ENCODE data around the gene LTB.

Gene LTB

DNA sequence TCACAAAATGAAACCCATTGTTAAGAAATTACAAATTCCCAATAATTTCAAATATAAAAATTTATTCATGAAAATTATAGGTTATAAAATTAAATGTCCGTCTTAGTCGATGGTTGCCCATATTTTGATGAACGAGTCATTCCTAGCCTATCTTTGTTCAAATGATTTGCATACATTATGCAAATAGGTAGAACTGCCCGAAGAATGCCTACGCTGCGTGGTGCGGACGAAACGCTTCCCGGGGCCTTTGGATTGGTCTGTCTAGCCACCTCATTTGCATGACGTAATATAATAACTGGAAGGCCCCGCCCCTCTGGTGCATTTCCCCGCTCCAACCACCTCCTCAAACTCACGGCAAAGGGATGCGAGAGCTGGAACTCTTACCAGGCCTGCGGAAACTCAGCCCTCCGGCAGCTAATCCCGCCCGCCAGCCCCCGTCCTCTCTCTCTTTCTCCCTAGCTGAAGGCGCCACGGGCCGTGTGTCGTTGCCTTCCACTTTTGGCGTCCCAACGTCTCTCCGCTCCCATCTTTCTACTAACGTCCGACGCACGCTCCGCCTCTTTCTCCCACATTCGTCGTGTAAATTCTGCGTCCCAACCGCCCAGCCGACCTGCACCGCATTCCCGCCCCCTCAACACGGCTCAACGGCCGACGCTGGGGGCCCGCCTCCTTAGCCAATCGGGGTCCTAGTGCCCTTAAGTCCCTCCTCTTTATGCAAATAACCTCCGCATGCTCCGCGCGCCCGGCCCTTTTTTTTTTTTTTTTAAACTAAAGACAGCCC, 37.8 kb upstream of the LTB start:
- CTCF ChIA-PET = interaction anchor here (0.7 to 0.9 kb wide), 2 partner anchors 21 to 187 kb away, joined by 3 to 4 read pairs; partner anchors contain the start of gene LSM2
- peak overlapping the region; percentile 99 for H3K27ac ChIP-seq
- DNase-seq (ENCODE audit: low spot score) = peak; percentile 99
- TF ChIP-seq, protein P1, sequence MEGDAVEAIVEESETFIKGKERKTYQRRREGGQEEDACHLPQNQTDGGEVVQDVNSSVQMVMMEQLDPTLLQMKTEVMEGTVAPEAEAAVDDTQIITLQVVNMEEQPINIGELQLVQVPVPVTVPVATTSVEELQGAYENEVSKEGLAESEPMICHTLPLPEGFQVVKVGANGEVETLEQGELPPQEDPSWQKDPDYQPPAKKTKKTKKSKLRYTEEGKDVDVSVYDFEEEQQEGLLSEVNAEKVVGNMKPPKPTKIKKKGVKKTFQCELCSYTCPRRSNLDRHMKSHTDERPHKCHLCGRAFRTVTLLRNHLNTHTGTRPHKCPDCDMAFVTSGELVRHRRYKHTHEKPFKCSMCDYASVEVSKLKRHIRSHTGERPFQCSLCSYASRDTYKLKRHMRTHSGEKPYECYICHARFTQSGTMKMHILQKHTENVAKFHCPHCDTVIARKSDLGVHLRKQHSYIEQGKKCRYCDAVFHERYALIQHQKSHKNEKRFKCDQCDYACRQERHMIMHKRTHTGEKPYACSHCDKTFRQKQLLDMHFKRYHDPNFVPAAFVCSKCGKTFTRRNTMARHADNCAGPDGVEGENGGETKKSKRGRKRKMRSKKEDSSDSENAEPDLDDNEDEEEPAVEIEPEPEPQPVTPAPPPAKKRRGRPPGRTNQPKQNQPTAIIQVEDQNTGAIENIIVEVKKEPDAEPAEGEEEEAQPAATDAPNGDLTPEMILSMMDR (conservative IDR thresholded peaks at IDR 0.05; ENCODE audit: low read depth) = no peak
- POLR2A ChIA-PET (ENCODE audit: low non-redundant PET) = no interaction called here

DNA sequence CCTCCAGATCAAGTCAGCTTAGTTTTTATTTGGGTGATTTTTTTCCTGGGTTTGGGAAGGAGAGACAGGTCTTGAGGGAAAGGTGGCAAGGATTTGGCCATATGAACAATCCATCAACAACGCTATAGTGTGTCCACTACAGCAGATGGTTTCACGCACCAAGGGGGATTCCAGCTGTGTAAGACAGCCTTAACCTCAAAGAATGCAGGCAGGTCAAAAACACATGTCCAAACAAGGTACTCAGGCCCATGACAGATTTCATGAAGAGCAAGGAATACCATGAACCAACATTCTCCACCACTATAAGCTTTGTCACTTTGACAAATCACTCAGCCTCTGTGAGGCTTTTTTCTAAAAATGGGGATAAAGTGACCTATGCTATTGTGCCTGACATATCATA, 34.8 kb upstream of the LTB start:
- CTCF ChIA-PET = interaction anchor here (0.6 kb wide), 1 partner anchor 1316 kb away, joined by 5 read pairs; no protein-coding TSS in a partner anchor
- POLR2A ChIA-PET (ENCODE audit: low non-redundant PET) = no interaction called here
- TF ChIP-seq, protein P1 (conservative IDR thresholded peaks at IDR 0.05; ENCODE audit: low read depth) = no peak
- no peak for DNase-seq (ENCODE audit: low spot score)
- H3K27ac ChIP-seq = no peak overlapping the region

DNA sequence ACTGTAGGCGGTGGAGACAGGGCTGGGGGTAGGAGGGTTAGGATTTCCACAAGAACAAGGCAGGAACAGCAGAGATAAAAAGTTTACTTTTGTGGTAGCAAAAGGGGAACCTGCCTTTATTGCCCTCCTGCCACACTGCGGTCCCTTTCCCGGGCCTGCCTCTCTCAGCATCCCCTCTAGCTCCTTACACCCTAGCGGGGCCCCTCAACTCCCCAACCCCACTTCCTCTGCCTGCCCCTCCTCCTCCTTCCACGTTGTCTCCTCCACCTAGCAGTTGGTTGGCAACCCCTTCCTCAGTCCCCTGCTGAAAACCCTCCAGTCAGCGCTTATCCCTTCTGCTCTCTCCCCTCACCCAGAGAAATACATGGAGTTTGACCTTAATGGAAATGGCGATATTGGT, 33.5 kb upstream of the LTB start:
- ChIA-PET CTCF (no interaction called here), POLR2A (ENCODE audit: low non-redundant PET) (no interaction called here)
- DNase-seq (ENCODE audit: low spot score) = no peak
- H3K27ac ChIP-seq = no peak overlapping the region
- TF ChIP-seq, protein P1 (conservative IDR thresholded peaks at IDR 0.05; ENCODE audit: low read depth) = no peak

DNA sequence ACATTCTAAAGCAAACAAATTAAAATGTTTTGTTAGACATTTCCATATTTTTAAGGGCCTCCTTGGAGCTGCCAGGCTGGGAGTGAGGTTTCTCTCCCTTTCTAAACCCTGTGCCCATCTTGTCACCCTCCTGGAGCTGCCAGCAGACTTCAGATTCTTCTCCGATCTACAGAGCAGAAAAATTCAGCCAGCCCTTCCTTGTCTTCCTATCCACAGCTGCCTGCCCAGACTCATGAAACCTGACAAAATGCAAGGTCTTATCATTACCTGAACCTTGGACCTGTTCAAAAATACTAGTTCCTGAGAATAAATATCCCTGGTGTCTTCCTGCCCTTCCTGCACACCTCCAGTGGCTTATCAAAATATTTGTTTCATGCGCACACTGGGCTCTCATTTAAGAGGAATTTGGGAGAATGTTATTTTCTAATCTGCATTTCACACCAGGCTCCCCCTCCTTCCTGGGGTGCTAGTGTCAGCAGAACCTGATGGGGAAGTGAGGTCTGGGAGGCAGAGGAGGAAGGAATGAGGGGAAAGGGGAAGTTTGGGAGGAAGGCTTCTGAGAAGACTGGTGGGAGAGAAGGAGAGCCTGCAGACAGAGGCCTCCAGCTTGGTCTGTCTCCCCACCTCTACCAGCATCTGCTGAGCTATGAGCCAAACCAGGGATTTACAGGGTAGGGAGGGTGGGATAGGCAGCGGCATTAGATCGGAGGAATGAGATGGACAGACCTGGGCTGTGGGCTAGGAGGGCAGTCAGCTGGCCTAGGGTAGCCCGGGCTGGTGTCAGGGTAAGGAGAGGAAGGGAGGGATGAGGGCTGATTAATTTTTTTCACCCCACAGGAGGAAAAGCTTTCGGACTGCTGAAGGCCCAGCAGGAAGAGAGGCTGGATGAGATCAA, 32.7 kb upstream of the LTB start, which contains the start of gene AIF1:
AIF1 (plus strand) TSS at position 551 of the 895 bp plus-strand sequence; CDS start at position 647, 96 bp downstream.
- H3K27ac ChIP-seq = no peak within 1 kb of the TSS
- ChIA-PET CTCF (no interaction called here), POLR2A (ENCODE audit: low non-redundant PET) (no interaction called here)
- no peak for DNase-seq (ENCODE audit: low spot score)
- TF ChIP-seq, protein P1 (conservative IDR thresholded peaks at IDR 0.05; ENCODE audit: low read depth) = no peak

DNA sequence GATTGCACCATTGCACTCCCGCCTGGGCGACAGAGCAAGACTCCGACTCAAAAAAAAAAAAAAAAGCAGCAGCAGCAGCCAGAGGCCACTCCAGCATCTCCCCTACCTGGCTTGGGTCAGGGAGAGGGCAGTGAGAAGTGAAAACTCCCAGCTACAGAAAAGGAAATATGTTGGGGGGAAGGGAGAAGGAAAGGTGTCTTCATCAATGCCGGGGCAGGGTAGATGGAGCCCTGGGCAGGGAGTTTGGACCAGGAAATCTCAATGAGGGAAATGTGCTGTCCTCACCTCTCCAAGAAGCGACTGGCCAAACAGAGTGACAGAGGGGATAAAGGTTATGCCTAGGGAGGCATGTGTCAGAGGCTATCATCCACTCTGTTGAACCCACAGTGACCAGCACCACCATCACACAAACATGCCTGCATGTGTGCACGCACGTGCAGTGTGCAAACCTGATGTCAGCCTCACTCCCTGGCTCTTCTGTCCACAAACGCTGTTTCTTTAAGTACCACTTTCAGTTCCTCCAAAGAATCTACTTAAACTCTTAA, 31.9 kb upstream of the LTB start:
- POLR2A ChIA-PET (ENCODE audit: low non-redundant PET) = no interaction called here
- CTCF ChIA-PET = no interaction called here
- no peak overlapping the region for H3K27ac ChIP-seq

More for the DNA sequence above, 31.9 kb upstream of the LTB start:
- TF ChIP-seq, protein P1 (conservative IDR thresholded peaks at IDR 0.05; ENCODE audit: low read depth) = no peak
- no peak for DNase-seq (ENCODE audit: low spot score)

Data from RWPE1 (cell line).